NCI-H510A treated with DMSO at 0.1 percent for 48 hours (cell line): ENCODE measurements around the gene IGSF3.
"Not testable (repeated sequence)": the region's sequence is repeated elsewhere in the genome, so short reads cannot be mapped to it uniquely, and the experiment has no call there.

Experiments
- DNase-seq: peaks from one replicate; lab custom pipeline; 2025; lab: John Stamatoyannopoulos, UW

IGSF3 gene

GRCh38 chr1:116595946-116596741 lies 71.4 kb downstream of the IGSF3 start:
- not testable (repeated sequence) for DNase-seq

DNA sequence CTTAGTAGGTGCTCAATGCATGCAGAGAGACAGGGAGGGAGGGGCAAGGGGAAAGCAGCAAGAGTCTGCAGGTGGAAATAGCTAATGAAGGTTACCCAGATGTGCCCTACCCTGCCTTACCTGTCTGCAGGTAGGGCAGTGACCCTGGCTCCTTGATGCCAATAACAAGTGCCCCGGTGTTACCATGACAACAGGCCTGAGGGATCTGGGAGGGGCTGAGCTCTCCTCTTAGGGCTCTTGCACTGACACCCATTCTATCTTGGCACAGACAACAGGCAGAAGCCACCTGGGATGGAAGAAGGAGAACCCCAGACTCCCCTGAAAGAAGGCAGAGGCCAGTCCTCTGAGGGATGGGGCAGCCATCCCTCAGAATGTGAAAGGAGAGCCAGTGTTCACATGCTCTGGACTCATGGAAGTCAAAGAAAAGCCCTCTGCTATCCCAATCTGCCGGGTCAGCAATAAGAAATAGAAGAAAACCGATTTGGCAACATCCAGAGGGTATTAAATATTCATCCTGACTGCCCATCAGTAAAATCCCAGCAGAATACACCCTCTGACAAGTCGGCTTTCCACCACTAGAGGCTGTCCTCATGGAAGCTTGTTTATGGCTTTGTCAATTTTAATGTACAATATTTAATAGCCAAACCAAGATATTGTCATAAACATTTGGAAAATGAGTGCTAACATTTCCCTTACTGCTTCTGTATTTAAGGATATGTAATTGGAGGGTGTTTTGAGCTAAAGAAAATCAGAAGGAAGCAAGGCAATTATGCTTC lies 72.3 kb downstream of the IGSF3 start:
- not testable (repeated sequence) for DNase-seq

GRCh38 chr1:116593977-116594376 lies 73.6 kb downstream of the IGSF3 start:
- DNase-seq = not testable (repeated sequence)

GRCh38 chr1:116593401-116593800 lies 74.1 kb downstream of the IGSF3 start:
- not testable (repeated sequence) for DNase-seq

DNA sequence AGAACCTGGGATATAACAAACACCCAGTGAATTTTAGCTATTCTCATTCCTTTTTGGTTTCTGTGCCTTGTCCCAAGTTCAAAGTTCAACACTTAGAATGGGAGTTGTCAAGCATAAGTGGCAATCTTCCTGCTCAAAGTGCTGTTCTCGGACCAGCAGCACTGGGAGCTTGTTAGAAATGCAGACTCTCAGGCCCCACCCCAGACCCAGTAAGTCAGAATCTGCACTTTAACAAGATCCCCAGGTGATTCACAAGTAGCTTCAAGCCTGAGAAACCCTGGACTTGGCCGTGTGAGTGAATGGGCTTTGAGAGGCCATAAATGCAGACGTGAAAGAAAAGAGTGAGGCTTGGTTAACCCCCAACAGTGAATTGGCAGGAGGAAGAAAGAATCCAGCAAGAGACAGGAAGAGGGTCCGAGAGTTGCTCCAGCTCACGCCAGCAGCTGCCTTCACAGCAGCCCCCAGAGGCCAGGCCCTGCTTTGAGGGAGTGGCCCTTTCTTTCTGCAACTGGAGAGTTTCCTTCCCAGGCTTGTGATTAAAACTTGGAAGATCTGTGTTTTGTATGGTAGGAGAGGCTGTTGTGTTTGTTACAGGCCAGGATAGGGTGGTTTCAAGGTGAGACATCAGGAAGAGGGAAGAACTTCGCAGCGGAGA lies 75.5 kb downstream of the IGSF3 start:
- not testable (repeated sequence) for DNase-seq

DNA sequence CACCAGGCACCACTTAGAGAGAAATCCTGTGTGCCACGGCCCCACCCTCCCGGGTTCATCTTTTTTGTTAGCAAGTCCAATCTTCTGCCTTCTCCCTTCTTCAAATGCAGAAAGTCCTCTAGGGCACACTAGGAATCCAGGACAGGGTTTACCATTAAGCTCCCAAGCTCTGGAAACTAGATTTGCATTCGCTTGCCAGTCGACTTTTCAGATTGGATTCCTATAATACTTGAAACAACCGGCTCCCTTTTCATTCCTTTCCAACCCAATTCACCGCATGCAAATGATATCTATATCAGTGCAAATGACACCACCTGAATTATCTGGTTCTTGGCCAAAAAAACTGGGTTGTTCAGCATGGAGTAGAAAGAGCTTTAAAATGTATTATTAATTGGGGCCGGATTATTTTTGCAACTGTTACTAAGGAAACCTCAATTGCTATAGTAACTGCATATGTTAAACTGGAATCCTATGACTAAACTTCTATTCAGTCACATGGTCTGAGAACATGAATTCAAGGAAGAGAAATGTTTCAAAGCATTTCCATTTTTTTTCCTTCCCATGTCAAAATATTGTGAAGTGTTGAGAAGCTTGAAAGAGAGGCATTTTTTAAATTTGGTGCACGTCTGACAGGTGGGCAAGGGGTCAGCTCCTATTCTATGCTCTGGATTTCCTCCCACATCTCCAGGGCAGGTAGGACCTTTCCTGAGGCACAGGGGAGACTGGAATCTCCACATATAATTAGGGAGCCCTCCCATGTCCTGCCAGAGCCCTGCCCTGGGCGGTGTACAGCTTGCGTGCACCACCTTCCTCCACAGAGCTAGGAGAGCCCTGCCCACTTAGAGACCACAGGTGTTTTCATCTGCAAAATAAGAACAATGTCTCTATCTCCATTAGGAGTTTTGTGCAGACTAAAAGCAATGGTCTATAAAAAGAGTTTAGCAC lies 76.3 kb downstream of the IGSF3 start:
- not testable (repeated sequence) for DNase-seq

GRCh38 chr1:116590359-116591005 lies 77.1 kb downstream of the IGSF3 start:
- not testable (repeated sequence) for DNase-seq

DNA sequence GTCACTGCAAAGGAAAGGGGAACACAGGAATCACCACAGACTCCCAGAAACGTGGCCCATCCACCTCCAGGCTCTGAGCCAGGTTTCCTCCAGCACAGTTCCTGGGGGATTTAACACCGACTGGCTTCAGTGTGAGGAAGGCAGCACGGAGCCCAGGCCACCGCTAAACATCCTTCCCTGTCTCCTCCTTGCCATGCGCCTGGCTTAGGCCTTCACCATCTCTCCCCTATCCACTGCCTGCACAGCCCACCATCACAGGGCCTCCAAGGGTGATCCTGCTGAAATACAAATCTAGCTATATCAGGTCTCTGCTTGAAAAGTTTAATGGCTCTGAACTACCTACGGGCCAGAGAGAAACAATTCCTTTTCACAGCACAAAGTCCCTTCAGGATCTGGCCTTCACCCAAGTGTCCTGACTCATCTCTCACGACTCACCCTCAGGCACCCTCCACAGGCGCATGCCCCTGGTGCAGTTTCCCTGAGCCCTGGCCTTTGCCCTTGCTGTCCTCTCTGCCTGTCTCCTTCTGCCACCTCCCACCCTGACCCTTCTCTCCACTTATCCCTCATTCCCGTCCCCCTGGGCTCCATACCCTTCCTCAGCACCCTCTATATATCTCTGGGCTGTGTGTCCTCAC lies 78.3 kb downstream of the IGSF3 start:
- DNase-seq = not testable (repeated sequence)

DNA sequence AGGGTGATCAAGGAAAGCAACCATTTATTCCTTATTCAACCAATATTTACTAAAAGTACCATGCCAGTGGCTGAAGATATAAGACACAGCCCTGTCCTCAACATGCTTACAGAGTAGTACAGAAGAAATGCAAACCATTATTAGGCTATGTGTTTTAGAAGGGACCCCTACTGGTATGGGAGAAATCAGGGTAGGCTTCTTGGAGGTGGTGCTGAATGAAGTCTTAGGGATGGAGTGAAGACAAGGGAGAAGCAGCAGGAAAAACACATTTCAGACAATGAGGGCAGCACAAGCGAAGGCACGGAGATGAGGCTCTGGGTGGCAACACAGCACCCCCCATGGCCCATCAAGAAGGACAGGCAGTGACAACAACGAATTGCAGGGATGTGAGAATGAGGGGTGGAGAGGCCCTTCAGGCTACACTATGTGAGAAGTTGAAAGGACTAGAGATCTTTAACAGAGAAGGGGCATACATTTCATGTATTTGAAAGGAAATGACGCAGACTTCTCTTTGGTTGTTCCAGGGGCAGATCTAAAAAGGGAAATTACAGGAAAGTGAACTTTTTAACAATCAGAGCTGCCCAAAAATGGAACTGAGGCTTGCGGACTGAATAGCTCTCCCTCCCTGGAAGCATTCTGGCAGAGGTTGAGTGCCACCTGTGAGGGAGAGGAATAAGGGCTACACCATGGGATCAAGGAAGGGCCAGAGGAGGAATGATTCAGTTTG lies 79.9 kb downstream of the IGSF3 start:
- DNase-seq = no peak

GRCh38 chr1:116586741-116587143 lies 80.8 kb downstream of the IGSF3 start:
- no peak for DNase-seq

DNA sequence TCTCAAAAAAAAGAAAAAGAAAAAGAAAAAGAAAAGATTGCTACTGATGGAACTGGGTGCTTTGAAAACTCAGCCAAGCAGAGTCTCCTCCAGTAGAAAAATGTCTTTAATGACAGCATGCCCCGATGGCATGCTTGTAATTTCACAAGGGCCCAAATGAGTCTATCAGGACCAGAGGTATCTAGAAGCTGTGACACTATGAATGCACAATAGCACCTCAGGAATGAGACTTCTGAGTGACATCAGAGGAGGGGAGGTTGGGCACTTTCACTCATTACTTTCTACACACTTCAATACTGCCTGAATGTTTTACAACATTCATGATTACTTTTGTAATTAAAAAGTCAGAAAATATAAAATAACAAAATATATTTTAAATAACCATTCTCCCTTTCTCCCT lies 81.6 kb downstream of the IGSF3 start:
- DNase-seq = no peak

GRCh38 chr1:116581323-116581885 lies 86.1 kb downstream of the IGSF3 start:
- no peak for DNase-seq

GRCh38 chr1:116580446-116581322 lies 86.8 kb downstream of the IGSF3 start:
- DNase-seq = no peak

- DNase-seq = no peak
These were observed 88.2 kb downstream of the IGSF3 start for GRCh38 chr1:116579259-116579875.

GRCh38 chr1:116578581-116578980 lies 89.0 kb downstream of the IGSF3 start:
- no peak for DNase-seq

GRCh38 chr1:116577759-116578314 lies 89.7 kb downstream of the IGSF3 start:
- no peak for DNase-seq

DNA sequence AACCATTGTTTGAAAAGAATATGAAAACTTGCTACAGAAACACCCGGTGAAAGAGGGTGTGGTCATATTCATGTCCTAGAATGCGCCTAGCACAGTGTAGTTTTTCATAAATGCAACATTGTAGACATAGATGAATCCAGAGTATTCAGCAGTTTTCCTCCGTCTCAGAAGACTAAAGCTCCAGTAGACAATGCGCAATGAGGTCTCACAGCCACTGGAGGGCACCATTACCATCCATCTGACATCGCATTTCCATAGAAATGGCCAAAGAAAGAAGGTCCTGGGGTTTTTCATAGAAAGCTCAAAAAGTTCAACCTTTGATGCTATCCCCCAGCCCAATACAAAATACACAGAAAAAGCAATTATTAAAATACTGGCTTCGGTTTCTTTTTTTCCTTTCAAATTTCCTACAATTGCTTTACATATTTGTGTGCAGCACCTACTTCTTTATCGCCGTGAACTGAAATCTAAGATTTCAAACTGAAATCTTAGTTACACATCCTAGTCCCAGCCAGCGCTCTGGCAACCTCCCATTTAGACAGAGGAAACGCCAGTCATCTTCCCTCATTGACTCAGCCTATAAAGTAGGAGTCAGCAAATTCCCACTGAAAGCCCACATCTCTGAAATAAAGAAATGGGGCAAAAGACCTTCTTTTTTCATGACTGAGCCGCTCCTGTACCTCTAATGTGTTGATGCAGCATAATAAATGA lies 92.8 kb downstream of the IGSF3 start:
- DNase-seq = peak; percentile 75
